Keratinocyte (primary cell): ENCODE data around the gene KCTD13.

Experiments used
- EZH2 ChIP-seq: IDR thresholded peaks from one replicate; pipeline ENCODE4 v1.6.1; 2012; ENCODE audit warnings: inconsistent platforms, mild to moderate bottlenecking, low read length, moderate library complexity
- TF ChIP-seq, protein P1 (sequence below), 3 experiments: IDR thresholded peaks in 1 of 3; conservative IDR thresholded peaks in 1 of 3; optimal IDR thresholded peaks in 1 of 3; 2 replicates in 2 of 3; 3 replicates in 1 of 3; pipeline versions ENCODE3 to v1.5.1; 2011; ENCODE audit warnings: low read length in 3 of 3, mild to moderate bottlenecking in 3 of 3, moderate library complexity in 2 of 3, control low read depth in 1 of 3, inconsistent platforms in 1 of 3; ENCODE audit not compliant: insufficient read depth in 2 of 3; ENCODE audit errors: extremely low read depth in 1 of 3

GRCh38 chr16:29860218-29860617 is 65.8 kb downstream of the KCTD13 start:
- TF ChIP-seq EZH2 = no peak
- TF ChIP-seq, protein P1, sequence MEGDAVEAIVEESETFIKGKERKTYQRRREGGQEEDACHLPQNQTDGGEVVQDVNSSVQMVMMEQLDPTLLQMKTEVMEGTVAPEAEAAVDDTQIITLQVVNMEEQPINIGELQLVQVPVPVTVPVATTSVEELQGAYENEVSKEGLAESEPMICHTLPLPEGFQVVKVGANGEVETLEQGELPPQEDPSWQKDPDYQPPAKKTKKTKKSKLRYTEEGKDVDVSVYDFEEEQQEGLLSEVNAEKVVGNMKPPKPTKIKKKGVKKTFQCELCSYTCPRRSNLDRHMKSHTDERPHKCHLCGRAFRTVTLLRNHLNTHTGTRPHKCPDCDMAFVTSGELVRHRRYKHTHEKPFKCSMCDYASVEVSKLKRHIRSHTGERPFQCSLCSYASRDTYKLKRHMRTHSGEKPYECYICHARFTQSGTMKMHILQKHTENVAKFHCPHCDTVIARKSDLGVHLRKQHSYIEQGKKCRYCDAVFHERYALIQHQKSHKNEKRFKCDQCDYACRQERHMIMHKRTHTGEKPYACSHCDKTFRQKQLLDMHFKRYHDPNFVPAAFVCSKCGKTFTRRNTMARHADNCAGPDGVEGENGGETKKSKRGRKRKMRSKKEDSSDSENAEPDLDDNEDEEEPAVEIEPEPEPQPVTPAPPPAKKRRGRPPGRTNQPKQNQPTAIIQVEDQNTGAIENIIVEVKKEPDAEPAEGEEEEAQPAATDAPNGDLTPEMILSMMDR (optimal IDR thresholded peaks at IDR 0.05 in 1 of 3, IDR thresholded peaks at IDR 0.05 in 1 of 3, conservative IDR thresholded peaks at IDR 0.05 in 1 of 3; ENCODE audit: extremely low read depth in 1 of 3, insufficient read depth in 2 of 3, low read length in 3 of 3) = no peak
